Stimulated activated CD8-positive, alpha-beta memory T cell treated with anti-CD3 and anti-CD28 coated beads, Interleukin-12 subunit alpha, Interleukin-12 subunit beta, amount 100 ng/mL, for 24 hours (primary cell): ENCODE measurements around the gene TMEM120B.

Experiments used
- DNase-seq: peaks from one replicate; pipeline ENCODE4 v3.0.0-alpha.2; 2020; ENCODE audit errors: extremely low read depth

TMEM120B gene

GRCh38 chr12:121804417-121805111 is 92.0 kb downstream of the TMEM120B start:
- DNase-seq: no peak

DNA sequence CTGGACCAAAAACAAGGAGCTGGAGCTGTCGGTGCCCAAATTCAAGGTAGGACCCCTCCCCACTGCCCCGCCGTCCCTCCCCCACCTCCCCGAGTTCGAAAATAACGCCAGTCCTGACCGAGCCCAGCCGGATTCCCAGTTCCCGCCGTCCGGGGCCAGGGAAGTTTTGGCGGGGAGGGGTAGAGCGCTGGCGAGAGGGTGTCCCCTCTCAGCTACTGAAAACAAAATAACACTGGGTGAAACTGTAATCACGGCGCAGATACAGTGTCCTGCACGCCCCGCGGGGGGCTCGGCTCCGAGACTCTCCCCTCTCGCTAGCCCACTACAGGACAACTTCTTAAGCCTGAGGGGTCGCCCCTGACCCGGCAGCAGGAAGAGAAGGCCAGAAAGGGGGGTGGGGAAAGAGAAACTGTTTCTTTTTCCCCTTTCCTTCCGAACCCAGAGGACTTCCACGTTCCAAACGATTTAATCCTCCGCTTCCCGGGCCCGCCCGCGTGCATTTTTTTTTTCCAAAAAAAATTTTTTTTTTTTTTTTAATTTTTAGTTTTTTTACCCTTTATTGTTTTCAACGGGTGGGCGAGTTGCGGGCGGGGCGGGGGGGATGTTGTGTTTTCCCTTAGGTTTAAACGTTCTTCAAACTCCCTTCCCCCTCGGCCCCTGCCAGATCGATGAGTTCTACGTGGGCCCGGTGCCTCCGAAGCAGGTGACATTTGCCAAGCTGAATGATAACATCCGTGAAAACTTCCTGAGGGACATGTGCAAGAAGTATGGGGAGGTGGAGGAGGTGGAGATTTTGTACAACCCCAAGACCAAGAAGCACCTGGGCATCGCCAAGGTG is 92.8 kb downstream of the TMEM120B start:
- no peak for DNase-seq

DNA sequence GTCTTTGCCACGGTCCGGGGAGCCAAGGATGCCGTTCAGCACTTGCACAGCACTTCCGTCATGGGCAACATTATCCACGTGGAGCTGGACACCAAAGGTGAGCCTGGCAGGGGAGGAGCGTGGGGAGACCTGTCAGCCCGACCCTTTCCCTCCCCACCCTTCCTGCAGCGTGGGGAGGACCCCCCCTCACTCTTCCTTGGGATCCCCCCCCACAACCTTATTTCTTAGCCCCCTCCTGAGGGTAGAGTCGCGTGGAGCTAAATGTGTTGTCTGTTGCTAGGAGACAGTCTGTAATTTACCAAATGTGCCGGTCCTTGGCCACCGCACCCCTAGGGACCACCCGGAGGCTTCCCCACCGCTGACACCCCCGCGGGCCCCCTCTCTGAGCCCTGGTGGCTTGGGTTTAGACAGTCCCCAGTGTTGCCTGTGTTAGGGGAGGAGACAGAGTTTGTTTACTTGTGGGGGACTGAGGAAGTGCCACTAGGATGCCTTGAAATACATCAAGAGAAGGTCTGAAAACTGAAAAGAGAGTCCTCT is 93.5 kb downstream of the TMEM120B start:
- DNase-seq: no peak

DNA sequence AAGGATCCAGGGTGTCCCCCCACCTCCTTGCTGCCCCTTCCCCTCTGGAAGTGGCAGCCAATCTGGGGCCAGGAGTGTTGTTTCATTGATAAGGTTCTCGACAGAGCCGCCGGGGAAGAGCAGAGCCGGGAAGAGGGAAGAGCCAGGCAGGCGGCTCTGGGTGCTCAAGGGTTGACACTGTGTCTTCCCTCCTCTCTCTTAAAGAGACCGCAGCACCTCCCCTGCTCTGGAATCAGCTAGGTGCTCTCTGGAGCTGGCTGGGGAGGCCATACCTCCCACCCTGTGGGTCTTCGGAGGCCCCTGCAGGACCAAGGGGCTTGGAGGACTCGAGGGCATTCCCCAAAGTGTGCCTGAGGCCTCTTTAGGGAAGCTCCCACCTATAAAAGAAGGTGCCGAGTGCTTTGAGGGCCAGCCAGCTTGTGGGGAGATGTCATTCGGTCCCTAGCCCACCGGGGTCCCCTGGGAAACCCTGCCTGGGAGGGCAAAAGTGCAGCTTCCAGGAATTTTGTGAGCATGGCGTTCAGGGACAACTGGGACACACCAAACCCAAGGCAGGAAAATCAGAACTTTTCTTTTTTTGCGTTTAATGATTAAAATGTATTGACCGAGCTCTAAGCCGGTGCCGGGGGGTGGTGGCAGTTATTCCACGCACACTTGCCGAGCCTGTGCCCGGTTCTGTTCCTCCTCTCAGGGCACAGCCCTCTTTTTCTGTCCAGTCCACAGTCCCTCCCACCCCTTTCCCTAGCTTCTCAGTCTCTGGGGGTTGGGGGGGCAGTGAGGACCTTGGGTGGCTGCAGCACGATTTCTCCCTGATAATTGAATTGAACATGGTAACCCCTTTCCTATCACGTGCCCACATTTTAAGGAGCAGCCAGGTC is 94.2 kb downstream of the TMEM120B start:
- no peak for DNase-seq

GRCh38 chr12:121807642-121808347 is 95.2 kb downstream of the TMEM120B start:
- DNase-seq: no peak

DNA sequence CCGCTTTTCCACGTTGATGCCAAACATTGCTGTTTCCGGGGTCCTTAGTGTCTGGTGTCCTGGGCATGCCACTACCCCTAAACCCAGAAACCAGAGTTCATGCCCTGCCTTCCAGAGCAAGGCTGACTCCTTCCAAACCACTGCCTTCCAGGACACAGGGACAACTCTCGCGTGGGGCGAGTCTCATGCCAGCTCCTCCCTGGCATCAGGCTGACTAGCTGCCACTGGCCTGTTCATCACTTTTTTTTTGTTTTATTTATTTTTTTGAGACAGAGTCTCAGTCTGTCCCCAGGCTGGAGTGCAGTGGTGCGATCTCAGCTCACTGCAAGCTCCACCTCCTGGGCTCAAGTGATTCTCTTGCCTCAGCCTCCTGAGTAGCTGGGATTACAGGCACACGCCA is 96.1 kb downstream of the TMEM120B start:
- DNase-seq: no peak

DNA sequence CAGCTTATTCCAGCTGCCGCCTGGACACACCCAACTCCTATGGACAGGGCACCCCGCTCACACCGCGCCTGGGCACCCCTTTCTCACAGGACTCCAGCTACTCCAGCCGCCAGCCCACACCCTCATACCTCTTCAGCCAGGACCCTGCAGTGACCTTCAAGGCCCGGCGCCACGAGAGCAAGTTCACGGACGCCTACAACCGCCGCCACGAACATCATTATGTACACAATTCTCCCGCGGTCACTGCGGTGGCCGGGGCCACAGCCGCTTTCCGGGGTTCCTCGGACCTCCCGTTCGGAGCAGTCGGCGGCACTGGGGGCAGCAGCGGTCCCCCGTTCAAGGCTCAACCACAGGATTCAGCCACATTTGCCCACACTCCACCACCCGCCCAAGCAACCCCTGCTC is 97.2 kb downstream of the TMEM120B start:
- DNase-seq: no peak

DNA sequence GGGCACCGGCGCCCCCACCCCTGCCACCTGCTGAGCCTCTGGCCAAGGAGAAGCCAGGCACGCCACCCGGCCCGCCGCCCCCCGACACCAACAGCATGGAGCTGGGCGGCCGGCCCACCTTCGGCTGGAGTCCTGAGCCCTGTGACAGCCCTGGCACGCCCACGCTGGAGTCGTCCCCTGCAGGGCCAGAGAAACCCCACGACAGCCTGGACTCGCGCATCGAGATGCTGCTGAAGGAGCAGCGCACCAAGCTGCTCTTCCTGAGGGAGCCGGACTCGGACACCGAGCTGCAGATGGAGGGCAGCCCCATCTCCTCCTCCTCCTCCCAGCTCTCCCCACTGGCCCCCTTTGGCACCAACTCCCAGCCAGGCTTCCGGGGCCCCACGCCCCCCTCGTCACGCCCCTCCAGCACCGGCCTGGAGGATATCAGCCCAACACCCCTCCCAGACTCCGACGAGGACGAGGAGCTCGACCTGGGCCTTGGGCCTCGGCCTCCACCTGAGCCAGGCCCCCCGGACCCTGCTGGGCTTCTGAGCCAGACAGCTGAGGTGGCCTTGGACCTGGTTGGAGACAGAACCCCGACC is 97.8 kb downstream of the TMEM120B start:
- DNase-seq: no peak

DNA sequence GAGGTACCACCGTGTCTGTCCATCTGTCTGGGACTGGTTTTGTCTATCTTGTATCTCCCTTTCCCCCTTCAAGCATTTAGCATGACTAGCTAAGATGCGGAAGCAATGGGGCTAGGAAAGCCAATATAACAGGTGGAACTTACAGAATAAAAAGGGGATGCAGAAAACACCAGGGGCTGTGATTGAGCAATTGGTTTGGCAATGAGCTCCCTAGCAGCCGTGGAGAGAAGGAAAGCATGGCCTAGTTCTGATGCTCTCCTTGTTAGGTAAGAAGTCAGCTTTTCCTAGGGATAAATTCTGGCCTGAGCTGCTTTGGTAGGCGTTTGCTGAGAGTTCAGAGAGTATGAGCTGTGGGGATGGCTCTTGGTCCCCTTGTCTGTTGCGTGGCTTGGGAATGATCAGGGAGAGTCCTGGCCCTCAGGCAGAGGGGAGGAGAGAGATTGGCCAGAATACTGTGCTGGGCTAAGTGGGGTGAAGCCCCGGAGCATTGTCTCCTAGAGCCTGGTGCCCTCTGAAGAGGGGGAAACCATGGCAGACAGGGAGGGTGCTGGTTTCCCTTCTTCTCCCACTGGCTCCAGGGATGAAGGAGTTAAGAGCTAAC is 98.4 kb downstream of the TMEM120B start:
- DNase-seq: no peak

GRCh38 chr12:121811434-121812319 is 99.1 kb downstream of the TMEM120B start:
- no peak for DNase-seq

DNA sequence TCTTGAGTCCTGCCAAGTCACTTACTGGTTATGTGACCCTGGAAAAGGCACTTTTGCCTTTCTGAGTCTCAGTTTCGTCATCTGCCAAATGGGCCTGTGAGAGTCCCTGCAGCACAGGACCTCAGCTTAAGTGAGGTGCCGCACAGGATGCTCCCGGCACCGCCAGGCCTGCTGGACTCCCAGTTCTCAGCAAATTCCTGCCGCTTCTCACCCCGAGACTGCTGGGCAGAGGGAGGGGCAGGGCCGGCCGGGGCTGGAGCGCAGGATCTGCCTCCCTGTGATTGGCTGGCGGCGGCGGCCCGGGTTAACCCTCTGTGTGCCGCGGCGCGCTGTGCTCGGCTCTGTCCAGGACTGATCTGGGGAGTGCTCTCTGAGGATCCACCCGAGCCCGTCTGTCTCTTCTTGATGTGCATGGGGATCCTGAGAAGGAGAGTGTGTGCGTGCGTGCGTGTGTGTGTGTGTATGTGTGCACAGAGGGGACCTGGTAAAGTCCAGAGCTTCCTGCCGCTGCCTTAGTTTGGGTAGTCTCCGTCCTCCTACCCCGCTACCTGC is 99.8 kb downstream of the TMEM120B start:
- no peak for DNase-seq

GRCh38 chr12:121812921-121813896 is 100.7 kb downstream of the TMEM120B start:
- DNase-seq: no peak

- no peak for DNase-seq
Observed at GRCh38 chr12:121813951-121814350, 101.4 kb downstream of the TMEM120B start.

- DNase-seq: no peak
Observed at GRCh38 chr12:121814429-121815119, 102.0 kb downstream of the TMEM120B start.

- no peak for DNase-seq
Observed at GRCh38 chr12:121815263-121815662, 102.7 kb downstream of the TMEM120B start.

- DNase-seq: no peak
Observed at GRCh38 chr12:121816925-121817647, 104.5 kb downstream of the TMEM120B start.

DNA sequence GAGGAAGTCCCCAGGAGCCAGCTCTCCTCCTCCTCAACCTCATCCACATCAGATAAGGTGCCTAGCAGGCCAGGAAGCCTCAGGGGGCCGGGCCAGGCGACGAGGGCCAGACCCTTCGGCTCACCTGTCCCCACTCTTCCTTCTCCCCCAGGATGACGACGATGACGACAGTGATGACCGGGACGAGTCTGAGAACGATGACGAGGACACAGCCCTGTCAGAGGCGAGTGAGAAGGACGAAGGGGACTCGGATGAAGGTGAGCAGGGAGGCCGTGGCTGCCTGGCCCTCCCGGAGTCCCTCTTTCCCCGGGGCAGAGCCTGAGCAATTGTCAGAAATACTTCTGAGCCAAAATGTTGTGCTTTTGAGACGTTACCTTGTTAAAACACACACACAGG is 105.1 kb downstream of the TMEM120B start:
- DNase-seq: no peak
